Measurements from ENCODE around the gene IQGAP2.
A peak's percentile ranks its signal among the peaks of the same experiment; 100 is the strongest.

Gene IQGAP2

GRCh38 chr5:76606701-76607100 lies 203.6 kb downstream of the IQGAP2 start:
- no peak for TF ChIP-seq CTCF (IDR thresholded peaks at IDR 0.05; ENCODE audit: low read depth, low read length, missing control alignments)
- H3K4me3 ChIP-seq (ENCODE audit: low read depth, low read length) = no peak overlapping the region
- no peak for DNase-seq (ENCODE audit: low read depth)
- in situ Hi-C loops (cut with HindIII; ENCODE audit: low sequenced_read_pairs) = no loop called here

DNA sequence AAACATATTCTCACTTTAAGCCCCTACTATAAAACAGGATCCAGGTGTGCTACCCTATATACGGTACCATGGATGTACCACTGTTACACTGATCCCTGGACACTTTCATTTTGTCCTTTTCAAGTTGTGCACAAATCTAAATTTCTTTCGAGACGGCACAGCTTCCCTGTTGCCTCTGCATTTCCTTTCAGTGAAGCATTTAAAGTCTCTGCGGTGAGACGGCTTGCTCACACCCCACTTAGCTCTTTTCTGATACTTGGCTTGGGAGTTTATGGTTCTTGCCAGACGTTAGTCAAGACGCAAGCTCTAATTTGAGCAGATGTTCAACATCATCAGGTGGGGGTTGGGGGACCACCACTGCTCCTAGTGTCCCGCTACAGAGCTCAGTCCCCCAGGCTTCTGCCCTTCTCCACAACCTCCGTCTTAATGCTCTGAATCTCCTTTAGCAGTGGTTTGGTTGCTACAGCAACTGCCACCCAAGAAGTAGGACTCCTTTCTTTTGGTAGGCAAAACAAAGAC lies 204.3 kb downstream of the IQGAP2 start:
- in situ Hi-C loops (cut with HindIII; ENCODE audit: low sequenced_read_pairs) = no loop called here
- peak; percentile 28 for DNase-seq (ENCODE audit: low read depth)
- TF ChIP-seq CTCF (IDR thresholded peaks at IDR 0.05; ENCODE audit: low read depth, low read length, missing control alignments) = no peak
- no peak overlapping the region for H3K4me3 ChIP-seq (ENCODE audit: low read depth, low read length)

DNA sequence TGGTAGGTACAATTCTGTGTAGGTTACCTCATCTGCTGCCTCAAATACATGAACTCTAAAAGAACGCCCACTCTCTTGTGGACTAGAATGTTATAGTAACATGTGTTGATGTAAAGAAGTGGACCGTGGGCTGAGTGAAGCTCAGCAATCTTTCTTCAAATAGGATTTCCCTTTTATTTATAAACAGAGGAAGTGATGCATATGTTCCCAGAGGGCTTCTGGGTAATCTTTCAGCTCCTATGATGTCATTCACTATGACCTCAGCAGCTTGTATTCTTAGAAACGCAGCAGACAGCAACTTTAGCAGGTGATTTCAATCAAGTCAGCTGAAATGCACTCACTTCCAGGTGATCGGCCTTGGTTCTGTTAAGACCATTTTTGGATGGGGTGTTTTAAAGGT lies 205.7 kb downstream of the IQGAP2 start:
- DNase-seq (ENCODE audit: low read depth) = no peak
- in situ Hi-C loops (cut with HindIII; ENCODE audit: low sequenced_read_pairs) = no loop called here
- no peak for TF ChIP-seq CTCF (IDR thresholded peaks at IDR 0.05; ENCODE audit: low read depth, low read length, missing control alignments)
- no peak overlapping the region for H3K4me3 ChIP-seq (ENCODE audit: low read depth, low read length)

GRCh38 chr5:76610196-76610595 lies 207.1 kb downstream of the IQGAP2 start:
- H3K4me3 ChIP-seq (ENCODE audit: low read depth, low read length) = no peak overlapping the region
- DNase-seq (ENCODE audit: low read depth) = no peak
- no peak for TF ChIP-seq CTCF (IDR thresholded peaks at IDR 0.05; ENCODE audit: low read depth, low read length, missing control alignments)
- in situ Hi-C loops (cut with HindIII; ENCODE audit: low sequenced_read_pairs) = no loop called here

DNA sequence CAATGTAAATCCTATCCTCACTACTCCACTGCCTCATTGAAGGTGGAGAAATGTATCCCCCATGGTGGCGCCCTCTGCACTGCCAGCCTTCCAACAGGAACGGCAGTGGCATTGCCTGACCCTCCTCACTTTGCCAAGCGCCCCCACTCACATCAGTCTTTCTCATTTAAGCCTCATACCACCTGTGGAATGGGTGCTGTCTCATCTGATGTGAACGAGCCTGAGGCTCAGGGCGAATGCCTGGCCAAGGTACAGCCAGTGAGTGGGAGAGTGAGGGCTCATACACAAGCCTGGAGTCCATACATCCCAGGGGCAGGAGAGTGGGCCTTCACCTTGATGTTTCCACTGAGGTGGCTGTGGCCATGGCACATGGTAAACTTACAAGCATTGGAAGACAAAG lies 209.9 kb downstream of the IQGAP2 start:
- H3K4me3 ChIP-seq (ENCODE audit: low read depth, low read length) = no peak overlapping the region
- in situ Hi-C loops (cut with HindIII; ENCODE audit: low sequenced_read_pairs) = no loop called here
- DNase-seq (ENCODE audit: low read depth) = no peak
- no peak for TF ChIP-seq CTCF (IDR thresholded peaks at IDR 0.05; ENCODE audit: low read depth, low read length, missing control alignments)

GRCh38 chr5:76615759-76616158 lies 212.7 kb downstream of the IQGAP2 start:
- DNase-seq (ENCODE audit: low read depth) = no peak
- no peak for TF ChIP-seq CTCF (IDR thresholded peaks at IDR 0.05; ENCODE audit: low read depth, low read length, missing control alignments)
- in situ Hi-C loops (cut with HindIII; ENCODE audit: low sequenced_read_pairs) = no loop called here

GRCh38 chr5:76616206-76616605 lies 213.1 kb downstream of the IQGAP2 start:
- no peak for DNase-seq (ENCODE audit: low read depth)
- in situ Hi-C loops (cut with HindIII; ENCODE audit: low sequenced_read_pairs) = no loop called here
- no peak for TF ChIP-seq CTCF (IDR thresholded peaks at IDR 0.05; ENCODE audit: low read depth, low read length, missing control alignments)
- H3K4me3 ChIP-seq (ENCODE audit: low read depth, low read length) = no peak overlapping the region

More at GRCh38 chr5:76615759-76616158, 212.7 kb downstream of the IQGAP2 start:
- H3K4me3 ChIP-seq (ENCODE audit: low read depth, low read length) = no peak overlapping the region

All from astrocyte of the cerebellum (primary cell).